HG03354 (cell line): ENCODE measurements around the gene KLHL4.
"Not testable (repeated sequence)": the region's sequence is repeated elsewhere in the genome, so short reads cannot be mapped to it uniquely, and the experiment has no call there.

Experiments used
- ATAC-seq: cut with Tn5 transposase; IDR thresholded peaks from one replicate; pipeline ENCODE4 v1.9.1; 2021; ENCODE audit warnings: mild to moderate bottlenecking; ENCODE audit not compliant: unreplicated experiment, poor library complexity, severe bottlenecking

The KLHL4 gene

DNA sequence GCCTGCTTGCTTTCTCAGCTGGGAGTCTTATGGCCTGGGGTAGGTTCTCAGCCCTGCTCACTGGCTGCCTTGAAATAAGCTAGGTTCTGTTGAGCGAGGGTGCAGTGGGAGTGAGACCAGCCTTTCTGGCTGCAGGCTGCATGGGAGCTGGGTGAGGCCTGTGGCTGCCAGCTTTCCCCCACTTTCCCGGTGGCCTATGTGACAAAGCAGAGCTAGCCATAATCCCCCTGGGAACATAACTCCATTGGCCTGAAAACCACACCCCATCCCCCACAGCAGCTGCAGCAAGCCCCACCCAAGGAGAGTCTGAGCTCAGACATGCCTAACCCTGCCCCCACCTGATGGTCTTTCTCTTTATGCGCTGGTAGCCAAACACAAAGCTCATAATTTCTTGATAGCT lies 118.9 kb downstream of the KLHL4 start:
- ATAC-seq, result no peak

DNA sequence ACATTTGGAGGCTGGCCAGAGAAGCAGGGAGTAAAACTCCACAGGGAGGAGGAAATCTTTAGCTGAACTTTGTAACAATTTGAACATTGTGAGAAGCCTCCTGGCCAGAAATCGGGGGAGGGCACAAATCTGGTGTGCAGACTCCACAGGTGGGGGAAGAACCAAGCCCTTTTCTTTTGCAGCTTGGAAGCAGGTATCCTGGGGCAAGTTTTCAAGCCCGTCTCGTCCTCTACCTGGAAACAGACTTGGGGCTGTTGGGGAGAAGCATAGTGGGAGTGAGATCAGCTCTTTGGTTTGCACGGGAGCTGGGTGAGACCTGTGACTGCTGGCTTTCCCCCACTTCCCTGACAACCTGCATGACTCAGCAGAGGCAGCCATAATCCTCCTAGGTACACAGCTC lies 123.8 kb downstream of the KLHL4 start:
- ATAC-seq, result not testable (repeated sequence)

DNA sequence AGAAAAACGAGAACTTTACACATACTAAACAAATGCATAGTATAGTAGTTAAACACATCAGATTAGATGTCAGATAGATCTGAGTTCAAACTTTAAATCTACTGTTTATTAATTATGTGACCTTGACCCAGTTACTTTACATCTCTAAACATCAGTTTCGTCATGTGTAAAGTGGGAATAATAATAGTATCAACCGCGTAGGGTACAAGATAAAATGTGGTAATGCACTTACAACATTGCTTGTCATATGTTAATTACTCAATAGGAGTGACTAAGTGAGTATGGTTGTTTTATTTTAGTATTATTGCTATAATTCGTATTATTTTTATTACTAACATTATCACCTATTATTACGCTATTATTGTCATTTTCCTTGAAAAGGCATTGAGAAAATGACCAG lies 144.2 kb downstream of the KLHL4 start:
- ATAC-seq, result no peak

DNA sequence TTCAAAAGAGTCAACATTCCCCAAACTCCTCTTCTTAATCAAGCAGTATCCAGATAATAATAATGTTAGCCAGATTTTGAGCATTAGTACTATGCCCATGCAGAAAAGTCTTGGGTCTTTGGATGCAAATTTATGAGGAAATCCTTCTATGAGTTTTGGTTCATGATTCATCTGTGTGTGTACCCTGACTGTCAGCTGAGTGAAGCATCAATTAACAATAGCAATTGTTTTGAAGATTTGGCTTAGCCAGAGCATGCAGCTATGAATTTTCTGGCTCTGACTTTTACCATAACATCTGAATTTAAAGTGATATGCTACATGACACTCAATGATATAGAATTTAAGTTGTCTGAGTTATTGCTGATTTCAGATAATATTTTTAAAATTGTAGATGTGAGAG lies 145.8 kb downstream of the KLHL4 start:
- ATAC-seq, result no peak

DNA sequence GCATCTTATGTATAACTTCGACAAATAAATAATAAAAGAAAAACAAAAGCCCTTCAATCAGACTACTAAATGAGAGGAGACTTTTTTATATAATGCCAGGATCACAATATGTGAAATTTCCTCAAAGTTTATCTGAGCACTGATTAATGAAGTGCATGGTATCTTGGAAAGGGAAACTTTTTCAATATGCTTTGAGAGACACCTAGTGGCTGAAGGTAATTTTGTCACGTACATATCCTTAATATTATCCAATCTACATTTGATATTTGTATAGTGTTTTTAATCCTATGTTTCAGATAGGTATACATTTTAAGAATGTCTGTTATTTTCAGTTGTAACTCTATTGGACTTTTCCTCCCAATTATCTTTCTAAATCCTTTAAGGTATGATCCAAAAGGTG lies 146.8 kb downstream of the KLHL4 start:
- ATAC-seq, result no peak

DNA sequence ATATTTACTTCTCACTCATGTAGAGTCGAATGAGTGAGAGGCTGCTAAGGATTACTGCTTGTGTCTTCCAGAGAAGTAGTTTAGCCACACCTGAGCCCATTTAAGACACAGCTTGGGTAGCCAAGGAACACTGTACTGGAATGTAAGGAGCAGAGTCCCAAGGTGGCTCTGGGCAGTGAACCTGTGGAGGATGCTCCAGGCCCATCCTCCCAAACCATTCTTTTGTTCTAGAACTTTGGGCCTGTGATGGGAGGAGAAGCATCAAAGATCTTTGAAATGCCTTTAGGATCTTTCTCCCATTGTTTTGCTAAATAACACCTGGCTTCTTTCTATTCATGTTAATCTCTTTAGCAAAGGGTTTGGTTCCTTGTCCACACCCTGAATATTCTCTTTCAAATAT lies 162.2 kb downstream of the KLHL4 start:
- no peak for ATAC-seq

DNA sequence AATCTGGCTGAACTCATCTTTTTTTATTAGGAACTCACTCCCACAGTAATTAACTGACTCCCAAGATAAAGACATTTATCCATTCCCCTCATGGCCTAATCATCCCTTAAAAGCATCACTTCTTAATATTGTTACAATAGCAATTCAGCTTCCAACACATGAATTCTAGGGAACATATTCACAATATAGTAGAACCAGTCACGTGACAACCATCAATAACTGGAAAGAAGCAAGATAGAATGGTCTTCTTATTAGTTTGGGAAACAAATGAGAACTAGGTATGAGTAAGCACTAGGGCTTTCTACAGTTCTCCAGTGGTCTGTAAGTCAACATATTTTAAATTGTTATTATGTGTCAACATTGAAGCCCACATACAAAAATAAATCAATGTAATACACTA lies 170.1 kb downstream of the KLHL4 start:
- ATAC-seq, result no peak

DNA sequence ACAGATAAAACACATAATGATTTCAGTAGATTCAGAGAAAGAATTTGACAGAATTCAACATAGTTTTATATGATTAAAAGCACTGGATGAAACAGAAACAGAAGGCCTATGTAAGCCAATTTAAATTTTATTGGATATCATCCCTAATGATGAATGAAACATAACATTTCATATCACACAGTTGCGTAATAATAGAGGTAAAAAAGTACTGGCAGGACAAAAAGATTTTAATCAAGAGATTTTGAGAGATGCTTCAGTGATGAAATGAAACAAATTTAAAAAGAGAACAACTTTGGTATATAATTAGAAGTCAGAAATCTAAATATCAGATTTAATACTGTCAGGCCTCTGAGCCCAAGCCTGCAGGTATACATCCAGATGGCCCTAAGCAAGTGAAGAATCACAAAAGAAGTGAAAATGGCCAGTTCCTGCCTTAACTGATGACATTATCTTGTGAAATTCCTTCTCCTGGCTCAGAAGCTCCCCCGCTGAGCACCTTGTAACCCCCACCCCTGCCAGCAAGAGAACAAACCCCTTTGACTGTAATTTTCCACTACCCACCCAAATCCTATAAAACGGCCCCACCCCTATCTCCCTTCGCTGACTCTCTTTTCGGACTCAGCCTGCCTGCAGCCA lies 170.6 kb downstream of the KLHL4 start:
- ATAC-seq, result not testable (repeated sequence)

DNA sequence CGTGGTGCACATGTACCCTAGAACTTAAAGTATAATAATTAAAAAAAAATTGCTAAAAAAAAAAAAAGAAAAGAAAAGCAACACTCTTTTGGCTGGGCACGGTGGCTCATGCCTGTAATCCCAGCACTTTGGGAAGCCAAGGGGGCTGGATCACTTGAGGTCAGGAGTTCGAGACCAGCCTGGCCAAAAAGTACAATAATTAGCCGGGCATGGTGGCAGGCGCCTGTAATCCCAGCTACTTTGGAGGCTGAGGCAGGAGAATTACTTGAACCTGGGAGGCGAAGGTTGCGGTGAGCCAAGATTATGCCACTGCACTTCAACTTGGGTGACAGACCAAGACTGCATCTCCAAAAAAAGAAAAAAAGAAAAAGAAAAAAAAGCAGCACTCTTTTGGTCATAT lies 171.6 kb downstream of the KLHL4 start:
- ATAC-seq, result not testable (repeated sequence)

DNA sequence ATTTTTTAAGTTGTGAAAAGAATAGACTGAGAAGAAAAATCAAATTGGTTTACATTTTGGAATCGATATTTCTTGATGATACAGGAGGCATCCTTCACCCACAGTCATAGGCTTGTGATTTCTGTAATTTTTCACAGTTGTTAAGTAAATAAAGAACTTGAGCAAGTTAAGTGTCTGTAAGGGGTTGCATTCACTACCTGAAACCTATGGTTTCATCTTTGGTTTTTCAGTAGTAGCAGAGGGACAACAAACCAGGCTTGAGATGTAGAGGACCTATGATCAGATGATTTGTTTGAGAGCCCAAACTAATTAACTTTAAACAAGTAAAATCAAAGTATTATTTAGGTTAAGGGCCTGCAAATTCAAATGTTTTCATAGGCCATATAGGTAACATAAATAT lies 175.6 kb downstream of the KLHL4 start:
- ATAC-seq, result no peak

DNA sequence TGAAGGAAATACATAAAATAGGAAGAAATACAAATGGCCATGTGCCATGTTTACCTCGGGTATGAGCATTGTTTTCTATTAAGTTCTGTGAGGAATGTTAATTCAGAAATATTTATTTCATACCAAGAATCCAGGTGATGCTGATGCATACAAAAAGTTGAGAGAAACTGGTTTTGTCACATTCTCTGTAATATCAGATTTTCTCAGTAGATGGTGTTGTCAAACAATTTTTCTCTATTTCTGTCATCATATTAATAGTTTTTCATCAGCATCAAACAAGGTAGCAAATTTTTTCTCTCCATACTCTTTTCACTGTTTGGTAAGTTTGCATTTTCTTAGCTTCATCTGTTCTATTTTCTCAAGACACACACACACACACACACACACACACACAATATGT lies 179.8 kb downstream of the KLHL4 start:
- no peak for ATAC-seq

DNA sequence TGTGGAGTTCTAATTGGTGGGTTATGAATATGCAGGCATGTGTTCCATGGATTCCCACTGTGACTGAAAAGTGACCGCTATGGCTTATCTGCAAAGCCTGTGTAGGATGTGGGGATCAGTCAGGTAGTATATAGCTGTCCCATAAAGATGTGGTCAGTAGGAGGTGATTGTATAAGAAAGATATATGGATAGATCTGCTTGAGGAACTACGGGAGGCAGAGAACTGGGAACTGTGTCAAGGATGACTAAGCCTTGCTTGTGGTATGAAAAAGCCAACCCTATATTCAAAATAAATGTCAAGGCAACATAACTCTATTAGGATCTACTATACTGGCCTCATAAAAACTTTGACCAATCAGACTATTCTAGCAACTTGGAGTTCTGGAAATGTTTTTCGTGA lies 185.2 kb downstream of the KLHL4 start:
- ATAC-seq, result no peak

DNA sequence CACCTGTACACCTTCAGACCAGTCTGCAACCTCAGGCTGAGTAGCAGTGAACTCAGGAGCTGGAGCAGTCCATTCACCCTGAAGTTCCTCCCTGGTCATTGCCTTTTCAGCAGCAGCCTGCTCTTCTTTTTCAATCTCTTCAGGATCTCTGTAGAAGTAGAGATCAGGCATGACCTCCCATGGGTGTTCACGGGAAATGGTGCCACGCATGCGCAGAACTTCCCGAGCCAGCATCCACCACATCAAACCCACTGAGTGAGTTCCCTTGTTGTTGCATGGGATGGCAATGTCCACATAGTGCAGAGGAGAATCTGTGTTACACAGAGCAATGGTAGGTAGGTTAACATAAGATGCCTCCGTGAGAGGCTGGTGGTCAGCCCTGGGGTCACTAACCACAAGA lies 185.9 kb downstream of the KLHL4 start:
- ATAC-seq, result not testable (repeated sequence)

DNA sequence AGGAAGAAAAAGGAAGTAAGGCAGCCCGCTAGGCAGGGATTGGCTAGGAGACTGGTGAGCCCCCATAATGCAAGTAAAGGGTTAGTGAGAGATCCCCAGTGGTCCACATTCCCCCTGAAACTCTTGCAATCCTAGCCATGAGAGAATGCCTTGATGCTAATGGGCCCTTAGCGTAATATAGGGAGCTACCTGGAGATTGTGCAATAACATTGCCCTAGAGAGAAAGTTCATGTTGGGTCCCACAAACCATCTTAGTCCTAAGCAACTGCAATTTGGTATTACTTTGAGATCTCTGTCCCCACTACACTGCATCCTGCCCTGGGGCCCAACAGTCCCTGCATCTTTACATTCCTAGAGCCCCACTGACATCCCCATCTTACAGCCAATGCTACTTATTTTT lies 188.5 kb downstream of the KLHL4 start:
- no peak for ATAC-seq

DNA sequence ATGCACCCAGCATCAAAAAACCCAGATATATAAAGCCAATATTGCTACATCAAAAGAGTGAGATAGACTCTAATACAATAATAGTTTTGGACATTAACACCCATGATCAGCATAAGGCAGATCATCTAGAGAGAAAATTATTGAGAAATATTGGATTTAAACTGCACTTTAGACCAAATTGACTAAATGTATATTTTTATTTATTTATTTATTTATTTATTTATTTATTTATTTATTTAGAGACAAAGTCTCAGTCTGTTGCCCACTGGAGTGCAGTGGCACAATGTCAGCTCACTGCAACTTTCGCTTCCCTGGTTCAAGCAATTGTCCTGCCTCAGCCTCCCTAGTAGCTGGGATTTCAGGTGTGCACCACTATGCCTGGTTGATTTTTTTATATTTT lies 193.0 kb downstream of the KLHL4 start:
- no peak for ATAC-seq
